GM23338 (cell line): ENCODE measurements around the gene PDZD8. TPM values are rescaled to one million over a fixed set of nuclear protein-coding genes. Genes with fewer than 3 reads are reported as not detected.

Experiments
- ATAC-seq: fragments of 200-7000 bp; cut with Tn5 transposase; 3 replicates; pipeline ENCODE4 v1.9.1; 2020
- DNase-seq: peaks from one replicate; pipeline ENCODE4 v3.0.0-alpha.2; 2015; ENCODE audit warnings: low spot score
- H2AFZ ChIP-seq: fragments of 200-600 bp; sonication (generic); 2 replicates; pipeline ENCODE4 v1.8.0; 2016; ENCODE audit warnings: antibody characterized with exemption, mild to moderate bottlenecking, moderate library complexity
- H3F3A ChIP-seq: fragments of 200-600 bp; sonication (generic); replicated peaks from 2 replicates; pipeline ENCODE4 v1.8.0; 2017; ENCODE audit warnings: antibody characterized with exemption, mixed run types, low read depth
- H3K27ac ChIP-seq: fragments of 200-600 bp; sonication (generic); 2 replicates; pipeline ENCODE4 v1.6.1; 2016; ENCODE audit warnings: low read depth
- H3K27me3 ChIP-seq: fragments of 200-600 bp; sonication (generic); 2 replicates; pipeline ENCODE4 v1.8.0; 2016; ENCODE audit warnings: mild to moderate bottlenecking, mixed run types, moderate library complexity; ENCODE audit not compliant: insufficient read depth
- H3K36me3 ChIP-seq: fragments of 200-600 bp; sonication (generic); 2 replicates; pipeline ENCODE4 v1.8.0; 2016; ENCODE audit warnings: mild to moderate bottlenecking; ENCODE audit not compliant: insufficient read depth
- H3K4me1 ChIP-seq: fragments of 200-600 bp; sonication (generic); 2 replicates; pipeline ENCODE4 v1.8.0; 2016; ENCODE audit warnings: mild to moderate bottlenecking, moderate library complexity; ENCODE audit not compliant: insufficient read depth
- H3K4me2 ChIP-seq: fragments of 200-600 bp; sonication (generic); 2 replicates; pipeline ENCODE4 v1.7.1; 2017; ENCODE audit warnings: mixed run types
- H3K4me3 ChIP-seq: fragments of 200-600 bp; sonication (generic); 2 replicates; pipeline ENCODE4 v1.6.1; 2016; ENCODE audit warnings: mixed run types
- H3K79me2 ChIP-seq: fragments of 200-600 bp; sonication (generic); replicated peaks from 2 replicates; pipeline ENCODE4 v1.8.0; 2017; ENCODE audit warnings: mild to moderate bottlenecking; ENCODE audit not compliant: insufficient read depth
- H3K9me2 ChIP-seq: fragments of 200-600 bp; sonication (generic); 2 replicates; pipeline ENCODE4 v1.8.0; 2017; ENCODE audit not compliant: insufficient read depth
- H4K20me1 ChIP-seq: fragments of 200-600 bp; sonication (generic); replicated peaks from 2 replicates; pipeline ENCODE4 v1.8.0; 2017; ENCODE audit warnings: mild to moderate bottlenecking; ENCODE audit not compliant: insufficient read depth
- H3K27ac Mint-ChIP-seq: 2 replicates; pipeline ENCODE4 v1.8.0; 2020; ENCODE audit warnings: inconsistent platforms, mild to moderate bottlenecking, moderate library complexity, mixed read lengths
- H3K27me3 Mint-ChIP-seq: 3 replicates; pipeline ENCODE4 v1.8.0; 2022; ENCODE audit warnings: low read depth, mild to moderate bottlenecking, moderate library complexity, mixed read lengths, inconsistent platforms; ENCODE audit not compliant: insufficient read depth, poor library complexity
- H3K36me3 Mint-ChIP-seq: 3 replicates; pipeline ENCODE4 v1.8.0; 2021; ENCODE audit warnings: low read depth, mild to moderate bottlenecking, inconsistent platforms, moderate library complexity, mixed read lengths
- H3K4me1 Mint-ChIP-seq: 3 replicates; pipeline ENCODE4 v1.8.0; 2020; ENCODE audit warnings: mild to moderate bottlenecking, inconsistent platforms, mixed read lengths
- H3K4me3 Mint-ChIP-seq: 3 replicates; pipeline ENCODE4 v1.8.0; 2021; ENCODE audit warnings: moderate library complexity, mild to moderate bottlenecking, inconsistent platforms, mixed read lengths
- H3K9me3 Mint-ChIP-seq: 3 replicates; pipeline ENCODE4 v1.8.0; 2020; ENCODE audit warnings: moderate library complexity, mild to moderate bottlenecking, inconsistent platforms, mixed read lengths
- EZH2 ChIP-seq: fragments of 200-600 bp; sonication (generic); IDR thresholded peaks from one replicate; pipeline ENCODE4 v1.8.0; 2017; ENCODE audit warnings: antibody characterized with exemption, mild to moderate bottlenecking, low read depth; ENCODE audit not compliant: unreplicated experiment
- EZH2phosphoT487 ChIP-seq: fragments of 200-600 bp; sonication (generic); IDR thresholded peaks from one replicate; pipeline ENCODE4 v1.8.1; 2018; ENCODE audit warnings: antibody characterized with exemption; ENCODE audit not compliant: unreplicated experiment
- NANOG ChIP-seq: IDR thresholded peaks from 2 replicates; pipeline ENCODE4 v1.6.1; 2016; ENCODE audit warnings: antibody characterized with exemption, borderline replicate concordance
- polyA plus RNA-seq: library from polyadenylated mRNA; unstranded; fragments of >200 nt; fragmentation: Nextera tagmentation; extraction: Ambion mirVana; gene quantifications from 2 replicates; pipeline ENCODE4 v1.2.1, GENCODE V29; 2016
- total RNA-seq: library from RNA; depleted of rRNA; stranded (reverse); fragments of >200 nt; shearing (Covaris generic); gene quantifications from 2 replicates; pipeline ENCODE4 v1.2.3, GENCODE V29; 2014
- TF ChIP-seq, protein P1 (sequence below): fragments of 250-450 bp; sonication (Bioruptor Pico); IDR thresholded peaks from 2 replicates; pipeline ENCODE4 v1.5.0; 2020; ENCODE audit warnings: mild to moderate bottlenecking, moderate library complexity
- TF ChIP-seq, protein P2 (sequence below): IDR thresholded peaks from one replicate; pipeline ENCODE4 v1.6.1; 2018; ENCODE audit warnings: antibody characterized with exemption; ENCODE audit not compliant: unreplicated experiment

PDZD8 gene
- total and polyA plus RNA-seq, 2 experiments from 2014 or later, result 11.4 to 28.6 TPM

DNA sequence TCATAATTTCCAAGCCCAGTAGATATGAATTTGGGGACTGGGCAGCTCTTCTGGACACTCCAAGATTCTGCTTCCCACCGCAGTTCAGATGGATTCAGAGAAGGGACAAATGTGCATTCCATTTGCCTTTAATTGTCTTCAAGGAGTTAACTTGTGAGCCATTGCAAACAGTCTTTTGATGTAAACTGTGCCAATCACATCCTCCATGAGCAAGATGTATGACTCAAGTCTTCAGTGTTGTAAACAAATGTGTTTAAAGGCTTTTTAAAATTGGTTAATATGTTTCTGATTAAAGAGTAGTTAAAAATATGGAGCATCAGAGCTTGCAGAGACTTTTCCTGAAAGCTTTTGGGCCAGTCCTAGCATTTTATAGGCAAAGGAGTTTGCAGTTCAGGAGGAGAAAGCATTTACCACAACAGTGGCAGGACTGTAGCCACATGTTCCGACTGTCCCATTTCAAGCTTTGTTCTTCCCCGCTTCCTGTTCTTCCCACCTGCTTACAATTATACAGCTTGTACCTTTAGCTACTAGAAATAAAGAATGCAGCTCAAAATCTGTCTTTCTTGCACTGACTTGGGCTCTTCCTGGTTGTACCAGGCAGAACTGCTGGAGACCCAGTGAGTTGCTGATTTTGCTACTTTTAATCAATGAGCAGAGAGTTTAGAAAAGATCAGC is 128.1 kb downstream of the PDZD8 start (continued):
- TF ChIP-seq, protein P1, sequence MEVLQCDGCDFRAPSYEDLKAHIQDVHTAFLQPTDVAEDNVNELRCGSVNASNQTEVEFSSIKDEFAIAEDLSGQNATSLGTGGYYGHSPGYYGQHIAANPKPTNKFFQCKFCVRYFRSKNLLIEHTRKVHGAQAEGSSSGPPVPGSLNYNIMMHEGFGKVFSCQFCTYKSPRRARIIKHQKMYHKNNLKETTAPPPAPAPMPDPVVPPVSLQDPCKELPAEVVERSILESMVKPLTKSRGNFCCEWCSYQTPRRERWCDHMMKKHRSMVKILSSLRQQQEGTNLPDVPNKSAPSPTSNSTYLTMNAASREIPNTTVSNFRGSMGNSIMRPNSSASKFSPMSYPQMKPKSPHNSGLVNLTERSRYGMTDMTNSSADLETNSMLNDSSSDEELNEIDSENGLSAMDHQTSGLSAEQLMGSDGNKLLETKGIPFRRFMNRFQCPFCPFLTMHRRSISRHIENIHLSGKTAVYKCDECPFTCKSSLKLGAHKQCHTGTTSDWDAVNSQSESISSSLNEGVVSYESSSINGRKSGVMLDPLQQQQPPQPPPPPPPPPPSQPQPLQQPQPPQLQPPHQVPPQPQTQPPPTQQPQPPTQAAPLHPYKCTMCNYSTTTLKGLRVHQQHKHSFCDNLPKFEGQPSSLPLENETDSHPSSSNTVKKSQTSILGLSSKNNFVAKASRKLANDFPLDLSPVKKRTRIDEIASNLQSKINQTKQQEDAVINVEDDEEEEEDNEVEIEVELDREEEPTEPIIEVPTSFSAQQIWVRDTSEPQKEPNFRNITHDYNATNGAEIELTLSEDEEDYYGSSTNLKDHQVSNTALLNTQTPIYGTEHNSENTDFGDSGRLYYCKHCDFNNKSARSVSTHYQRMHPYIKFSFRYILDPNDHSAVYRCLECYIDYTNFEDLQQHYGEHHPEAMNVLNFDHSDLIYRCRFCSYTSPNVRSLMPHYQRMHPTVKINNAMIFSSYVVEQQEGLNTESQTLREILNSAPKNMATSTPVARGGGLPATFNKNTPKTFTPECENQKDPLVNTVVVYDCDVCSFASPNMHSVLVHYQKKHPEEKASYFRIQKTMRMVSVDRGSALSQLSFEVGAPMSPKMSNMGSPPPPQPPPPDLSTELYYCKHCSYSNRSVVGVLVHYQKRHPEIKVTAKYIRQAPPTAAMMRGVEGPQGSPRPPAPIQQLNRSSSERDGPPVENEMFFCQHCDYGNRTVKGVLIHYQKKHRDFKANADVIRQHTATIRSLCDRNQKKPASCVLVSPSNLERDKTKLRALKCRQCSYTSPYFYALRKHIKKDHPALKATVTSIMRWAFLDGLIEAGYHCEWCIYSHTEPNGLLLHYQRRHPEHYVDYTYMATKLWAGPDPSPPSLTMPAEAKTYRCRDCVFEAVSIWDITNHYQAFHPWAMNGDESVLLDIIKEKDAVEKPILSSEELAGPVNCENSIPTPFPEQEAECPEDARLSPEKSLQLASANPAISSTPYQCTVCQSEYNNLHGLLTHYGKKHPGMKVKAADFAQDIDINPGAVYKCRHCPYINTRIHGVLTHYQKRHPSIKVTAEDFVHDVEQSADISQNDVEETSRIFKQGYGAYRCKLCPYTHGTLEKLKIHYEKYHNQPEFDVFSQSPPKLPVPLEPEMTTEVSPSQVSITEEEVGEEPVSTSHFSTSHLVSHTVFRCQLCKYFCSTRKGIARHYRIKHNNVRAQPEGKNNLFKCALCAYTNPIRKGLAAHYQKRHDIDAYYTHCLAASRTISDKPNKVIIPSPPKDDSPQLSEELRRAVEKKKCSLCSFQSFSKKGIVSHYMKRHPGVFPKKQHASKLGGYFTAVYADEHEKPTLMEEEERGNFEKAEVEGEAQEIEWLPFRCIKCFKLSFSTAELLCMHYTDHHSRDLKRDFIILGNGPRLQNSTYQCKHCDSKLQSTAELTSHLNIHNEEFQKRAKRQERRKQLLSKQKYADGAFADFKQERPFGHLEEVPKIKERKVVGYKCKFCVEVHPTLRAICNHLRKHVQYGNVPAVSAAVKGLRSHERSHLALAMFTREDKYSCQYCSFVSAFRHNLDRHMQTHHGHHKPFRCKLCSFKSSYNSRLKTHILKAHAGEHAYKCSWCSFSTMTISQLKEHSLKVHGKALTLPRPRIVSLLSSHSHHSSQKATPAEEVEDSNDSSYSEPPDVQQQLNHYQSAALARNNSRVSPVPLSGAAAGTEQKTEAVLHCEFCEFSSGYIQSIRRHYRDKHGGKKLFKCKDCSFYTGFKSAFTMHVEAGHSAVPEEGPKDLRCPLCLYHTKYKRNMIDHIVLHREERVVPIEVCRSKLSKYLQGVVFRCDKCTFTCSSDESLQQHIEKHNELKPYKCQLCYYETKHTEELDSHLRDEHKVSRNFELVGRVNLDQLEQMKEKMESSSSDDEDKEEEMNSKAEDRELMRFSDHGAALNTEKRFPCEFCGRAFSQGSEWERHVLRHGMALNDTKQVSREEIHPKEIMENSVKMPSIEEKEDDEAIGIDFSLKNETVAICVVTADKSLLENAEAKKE, result no peak
- TF ChIP-seq, protein P2, sequence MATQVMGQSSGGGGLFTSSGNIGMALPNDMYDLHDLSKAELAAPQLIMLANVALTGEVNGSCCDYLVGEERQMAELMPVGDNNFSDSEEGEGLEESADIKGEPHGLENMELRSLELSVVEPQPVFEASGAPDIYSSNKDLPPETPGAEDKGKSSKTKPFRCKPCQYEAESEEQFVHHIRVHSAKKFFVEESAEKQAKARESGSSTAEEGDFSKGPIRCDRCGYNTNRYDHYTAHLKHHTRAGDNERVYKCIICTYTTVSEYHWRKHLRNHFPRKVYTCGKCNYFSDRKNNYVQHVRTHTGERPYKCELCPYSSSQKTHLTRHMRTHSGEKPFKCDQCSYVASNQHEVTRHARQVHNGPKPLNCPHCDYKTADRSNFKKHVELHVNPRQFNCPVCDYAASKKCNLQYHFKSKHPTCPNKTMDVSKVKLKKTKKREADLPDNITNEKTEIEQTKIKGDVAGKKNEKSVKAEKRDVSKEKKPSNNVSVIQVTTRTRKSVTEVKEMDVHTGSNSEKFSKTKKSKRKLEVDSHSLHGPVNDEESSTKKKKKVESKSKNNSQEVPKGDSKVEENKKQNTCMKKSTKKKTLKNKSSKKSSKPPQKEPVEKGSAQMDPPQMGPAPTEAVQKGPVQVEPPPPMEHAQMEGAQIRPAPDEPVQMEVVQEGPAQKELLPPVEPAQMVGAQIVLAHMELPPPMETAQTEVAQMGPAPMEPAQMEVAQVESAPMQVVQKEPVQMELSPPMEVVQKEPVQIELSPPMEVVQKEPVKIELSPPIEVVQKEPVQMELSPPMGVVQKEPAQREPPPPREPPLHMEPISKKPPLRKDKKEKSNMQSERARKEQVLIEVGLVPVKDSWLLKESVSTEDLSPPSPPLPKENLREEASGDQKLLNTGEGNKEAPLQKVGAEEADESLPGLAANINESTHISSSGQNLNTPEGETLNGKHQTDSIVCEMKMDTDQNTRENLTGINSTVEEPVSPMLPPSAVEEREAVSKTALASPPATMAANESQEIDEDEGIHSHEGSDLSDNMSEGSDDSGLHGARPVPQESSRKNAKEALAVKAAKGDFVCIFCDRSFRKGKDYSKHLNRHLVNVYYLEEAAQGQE, result no peak

DNA sequence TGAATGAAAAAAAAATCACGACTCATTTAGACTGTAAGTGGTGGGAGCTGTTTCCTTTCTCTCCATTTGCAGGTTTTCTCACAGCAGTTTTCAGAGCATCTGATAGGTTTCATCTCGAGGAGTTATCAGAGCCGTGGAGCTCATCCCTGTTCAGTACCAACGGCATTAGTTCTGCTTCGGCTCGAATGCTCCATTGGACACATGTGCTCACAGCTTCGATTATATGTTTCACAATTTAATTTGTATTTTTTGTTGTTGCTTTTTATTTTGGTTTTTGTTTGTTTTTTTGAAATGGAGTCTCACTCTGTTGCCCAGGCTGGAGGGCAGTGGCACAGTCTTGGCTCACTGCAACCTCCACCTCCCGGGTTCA is 132.8 kb downstream of the PDZD8 start:
- Histone ChIP-seq H3K4me1 (0 out of 2 replicates have a peak, but pooled peaks cover 6% of the 10 kb centered on the region), H3K27ac (no peak overlapping the region), H3F3A (no peaks in the 10 kb centered on the region), H4K20me1 (peaks cover 6% of the 10 kb centered on the region; the same call in 1 of the 2 replicates), H3K36me3 (no peaks in the 10 kb centered on the region), H3K79me2 (no peaks in the 10 kb centered on the region), H3K4me3 (peak overlapping the region; percentile 77; the same call in 1 of the 2 replicates), H3K4me2 (peak overlapping the region; percentile 87; the same call in 1 of the 2 replicates), H3K27me3 (peaks cover 25% of the 10 kb centered on the region), H2AFZ (no peak overlapping the region), H3K9me2 (no peaks in the 10 kb centered on the region)
- Mint-ChIP-seq H3K36me3 (peaks cover 3% of the 10 kb centered on the region; the same call in 1 of the 3 replicates), H3K9me3 (peaks cover 3% of the 10 kb centered on the region; the same call in 1 of the 3 replicates), H3K4me1 (peaks cover 5% of the 10 kb centered on the region; the same call in 2 of the 3 replicates), H3K27ac (no peak overlapping the region), H3K4me3 (peak overlapping the region; percentile 79; the same call in 2 of the 3 replicates), H3K27me3 (peaks cover 22% of the 10 kb centered on the region)
- ATAC-seq, result no peak
- no peak for DNase-seq
- TF ChIP-seq EZH2, result no peak
- no peak for TF ChIP-seq EZH2phosphoT487
- TF ChIP-seq, protein P2, result no peak
- no peak for TF ChIP-seq NANOG
